OCI-LY7 (cell line): ENCODE data around the gene OR7C1. TPM values are rescaled to one million over a fixed set of nuclear protein-coding genes. Genes with fewer than 3 reads are reported as not detected.

Experiments used
- BruUV-seq: library from RNA; stranded (reverse); fragments of 400-500 nt; replicated peaks from 2 replicates; lab custom pipeline; 2021; lab: Mats Ljungman, UMichigan
- CTCF ChIA-PET: fragments of 300-600 bp; sonication (Branson Sonifier 250); formaldehyde crosslinking; loops from one replicate; lab custom pipeline; 2022; ENCODE audit warnings: antibody characterized with exemption; ENCODE audit not compliant: unreplicated experiment; lab: Charles Lee
- POLR2A ChIA-PET: fragments of 300-600 bp; sonication (Branson Sonifier 250); formaldehyde crosslinking; loops from one replicate; lab custom pipeline; 2022; ENCODE audit warnings: antibody characterized with exemption; lab: Charles Lee
- DNase-seq: peaks from one replicate; pipeline ENCODE4 v3.0.0-alpha.2; 2015; ENCODE audit warnings: low spot score
- H2AFZ ChIP-seq: fragments of 200-600 bp; sonication (generic), shearing (Covaris generic); 2 replicates; pipeline ENCODE4 v1.6.1; 2014; ENCODE audit warnings: mild to moderate bottlenecking, antibody characterized with exemption, low read length, moderate library complexity
- H3K27ac ChIP-seq: fragments of 200-600 bp; sonication (generic); 2 replicates; pipeline ENCODE4 v1.5.1; 2014; ENCODE audit warnings: mixed run types, low read depth, mild to moderate bottlenecking, moderate library complexity, low read length, inconsistent platforms; ENCODE audit not compliant: poor library complexity, severe bottlenecking
- H3K36me3 ChIP-seq: fragments of 200-600 bp; sonication (generic); 2 replicates; pipeline ENCODE4 v1.6.1; 2014; ENCODE audit warnings: mild to moderate bottlenecking, antibody characterized with exemption, low read length, moderate library complexity, mixed read lengths; ENCODE audit not compliant: insufficient read depth
- H3K4me1 ChIP-seq: fragments of 200-600 bp; sonication (generic); 2 replicates; pipeline ENCODE4 v1.5.1; 2014; ENCODE audit warnings: mild to moderate bottlenecking, low read length; ENCODE audit not compliant: insufficient read depth, poor library complexity, severe bottlenecking
- H3K4me2 ChIP-seq: fragments of 200-600 bp; sonication (generic); 2 replicates; pipeline ENCODE4 v1.6.1; 2014; ENCODE audit warnings: mild to moderate bottlenecking, low read length
- H3K4me3 ChIP-seq: fragments of 200-600 bp; sonication (generic); 2 replicates; pipeline ENCODE4 v1.5.1; 2014; ENCODE audit warnings: mild to moderate bottlenecking, low read depth, low read length; ENCODE audit not compliant: poor library complexity, severe bottlenecking
- H3K79me2 ChIP-seq: fragments of 200-600 bp; sonication (generic); 2 replicates; pipeline ENCODE4 v1.6.1; 2016; ENCODE audit warnings: low read depth, mild to moderate bottlenecking, low read length, moderate library complexity, mixed read lengths; ENCODE audit not compliant: insufficient read depth
- H3K9me2 ChIP-seq: fragments of 200-600 bp; sonication (generic); 2 replicates; pipeline ENCODE4 v1.6.1; 2016; ENCODE audit warnings: mild to moderate bottlenecking, low read length, mixed read lengths; ENCODE audit not compliant: insufficient read depth
- H3K9me3 ChIP-seq: fragments of 200-600 bp; sonication (generic); 2 replicates; pipeline ENCODE4 v1.6.1; 2014; ENCODE audit warnings: mild to moderate bottlenecking, mixed run types, low read length, mixed read lengths
- H4K20me1 ChIP-seq: fragments of 200-600 bp; sonication (generic); 2 replicates; pipeline ENCODE4 v1.6.1; 2014; ENCODE audit warnings: mild to moderate bottlenecking, antibody characterized with exemption, low read length, moderate library complexity, mixed read lengths; ENCODE audit not compliant: insufficient read depth
- CTCF ChIP-seq: fragments of 200-600 bp; sonication (generic); conservative IDR thresholded peaks from 2 replicates; pipeline ENCODE4 v1.5.1; 2014; ENCODE audit warnings: mild to moderate bottlenecking, antibody characterized with exemption, low read length, moderate library complexity, mixed read lengths
- EZH2phosphoT487 ChIP-seq: fragments of 200-600 bp; sonication (generic); IDR thresholded peaks from 2 replicates; pipeline ENCODE4 v1.6.1; 2018; ENCODE audit warnings: low read depth, borderline replicate concordance, mild to moderate bottlenecking, mixed run types, antibody characterized with exemption, low read length, moderate library complexity, mixed read lengths
- intact Hi-C: fragments of 100-400 bp; cut with micrococcal nuclease; formaldehyde crosslinking; loops from one replicate; pipeline ENCODE4 v1.10.0; 2022; ENCODE audit not compliant: unreplicated experiment
- small RNA-seq: library from RNA; depleted of rRNA; stranded (forward); fragments of <200 nt; gene quantifications from one replicate; pipeline ENCODE3, GENCODE V24; 2014
- total RNA-seq, 2 experiments: library from RNA; depleted of rRNA in 1 of 2; stranded (reverse); fragments of >200 nt in 1 of 2; shearing (Covaris generic) in 1 of 2; gene quantifications; 2 replicates each; pipeline ENCODE4 v1.2.3, GENCODE V29; 2014 to 2022

The OR7C1 gene
- total RNA-seq, 2 experiments from 2014 or later: not detected

- DNase-seq: no peak
- Histone ChIP-seq H3K9me2 (no peaks in the 10 kb centered on the region), H3K79me2 (no peaks in the 10 kb centered on the region), H2AFZ (no peak overlapping the region), H3K9me3 (no peaks in the 10 kb centered on the region), H3K4me1 (no peaks in the 10 kb centered on the region), H4K20me1 (no peaks in the 10 kb centered on the region), H3K4me2 (no peak overlapping the region), H3K4me3 (no peak overlapping the region), H3K36me3 (no peaks in the 10 kb centered on the region), H3K27ac (no peak overlapping the region)
- ChIA-PET POLR2A (no interaction called here), CTCF (no interaction called here)
- BruUV-seq: no TSS peak
- TF ChIP-seq CTCF: no peak
- TF ChIP-seq EZH2phosphoT487: no peak
- intact Hi-C loops: no loop called here
Measured at GRCh38 chr19:14758816-14759215, 76.2 kb downstream of the OR7C1 start.

GRCh38 chr19:14748601-14749000 is 86.4 kb downstream of the OR7C1 start:
- no peaks in the 10 kb centered on the region for H3K9me2 ChIP-seq
- H3K4me3 ChIP-seq: no peak overlapping the region
- TF ChIP-seq EZH2phosphoT487: no peak
- TF ChIP-seq CTCF: no peak
- H3K79me2 ChIP-seq: no peaks in the 10 kb centered on the region
- H3K27ac ChIP-seq: no peak overlapping the region
- H3K4me1 ChIP-seq: no peaks in the 10 kb centered on the region
- DNase-seq: no peak
- CTCF ChIA-PET: no interaction called here
- no peaks in the 10 kb centered on the region for H3K36me3 ChIP-seq
- BruUV-seq: no TSS peak
- POLR2A ChIA-PET: no interaction called here
- no peak overlapping the region for H3K4me2 ChIP-seq
- H2AFZ ChIP-seq: no peak overlapping the region
- no peaks in the 10 kb centered on the region for H3K9me3 ChIP-seq
- intact Hi-C loops: no loop called here
- H4K20me1 ChIP-seq: no peaks in the 10 kb centered on the region

Small RNA genes within 50 kb of the gene (small RNA-seq; reads per million reads assigned to genes)
- not detected for gene AC005255.1

Other genes with a start within 250 kb of the OR7C1 start
- not detected in 2 replicates for gene ADGRE3, start 160.3 kb downstream of the OR7C1 start, total RNA-seq (2014; rRNA removed; shearing (Covaris generic))
- gene ADGRE3, start 160.3 kb downstream of the OR7C1 start, total RNA-seq (2022): not detected in 2 replicates
- 26.1 and 27.3 TPM in 2 replicates for gene ZNF333, start 145.1 kb downstream of the OR7C1 start, total RNA-seq (2014; rRNA removed; shearing (Covaris generic))
- gene ZNF333, start 145.1 kb downstream of the OR7C1 start, total RNA-seq (2022): 25.0 and 30.8 TPM in 2 replicates
- gene ADGRE2, start 56.6 kb downstream of the OR7C1 start, total RNA-seq (2014; rRNA removed; shearing (Covaris generic)): not detected in 2 replicates
- 0.11 TPM in 1 of 2 replicates, not detected in the other for gene ADGRE2, start 56.6 kb downstream of the OR7C1 start, total RNA-seq (2022)
- gene OR7A5, start within 50 bp of the OR7C1 start, total RNA-seq (2014; rRNA removed; shearing (Covaris generic)): not detected in 2 replicates
- gene OR7A5, start within 50 bp of the OR7C1 start, total RNA-seq (2022): not detected in 2 replicates
- not detected in 2 replicates for gene OR7A10, start 13.7 kb upstream of the OR7C1 start, total RNA-seq (2014; rRNA removed; shearing (Covaris generic))
- not detected in 2 replicates for gene OR7A10, start 13.7 kb upstream of the OR7C1 start, total RNA-seq (2022)
- gene OR7A17, start 50.9 kb upstream of the OR7C1 start, total RNA-seq (2014; rRNA removed; shearing (Covaris generic)): not detected in 2 replicates
- not detected in 2 replicates for gene OR7A17, start 50.9 kb upstream of the OR7C1 start, total RNA-seq (2022)
- gene OR7C2, start 106.3 kb upstream of the OR7C1 start, total RNA-seq (2014; rRNA removed; shearing (Covaris generic)): not detected in 2 replicates
- gene OR7C2, start 106.3 kb upstream of the OR7C1 start, total RNA-seq (2022): not detected in 2 replicates
- not detected in 2 replicates for gene SLC1A6, start 144.7 kb upstream of the OR7C1 start, total RNA-seq (2014; rRNA removed; shearing (Covaris generic))
- not detected in 2 replicates for gene SLC1A6, start 144.7 kb upstream of the OR7C1 start, total RNA-seq (2022)
- gene CASP14, start 214.3 kb upstream of the OR7C1 start, total RNA-seq (2014; rRNA removed; shearing (Covaris generic)): not detected in 2 replicates
- gene CASP14, start 214.3 kb upstream of the OR7C1 start, total RNA-seq (2022): not detected in 2 replicates
- not detected in 2 replicates for gene OR1I1, start 247.0 kb upstream of the OR7C1 start, total RNA-seq (2014; rRNA removed; shearing (Covaris generic))
- not detected in 2 replicates for gene OR1I1, start 247.0 kb upstream of the OR7C1 start, total RNA-seq (2022)